Activated CD8-positive, alpha-beta memory T cell treated with anti-CD3 and anti-CD28 coated beads, Interleukin-2, amount 50 U/mL, for 24 hours (primary cell): ENCODE data around the gene PTPRC.

Source experiments
- DNase-seq: peaks from one replicate; pipeline ENCODE4 v3.0.0-alpha.2; 2020; ENCODE audit errors: extremely low read depth

Gene PTPRC

DNA sequence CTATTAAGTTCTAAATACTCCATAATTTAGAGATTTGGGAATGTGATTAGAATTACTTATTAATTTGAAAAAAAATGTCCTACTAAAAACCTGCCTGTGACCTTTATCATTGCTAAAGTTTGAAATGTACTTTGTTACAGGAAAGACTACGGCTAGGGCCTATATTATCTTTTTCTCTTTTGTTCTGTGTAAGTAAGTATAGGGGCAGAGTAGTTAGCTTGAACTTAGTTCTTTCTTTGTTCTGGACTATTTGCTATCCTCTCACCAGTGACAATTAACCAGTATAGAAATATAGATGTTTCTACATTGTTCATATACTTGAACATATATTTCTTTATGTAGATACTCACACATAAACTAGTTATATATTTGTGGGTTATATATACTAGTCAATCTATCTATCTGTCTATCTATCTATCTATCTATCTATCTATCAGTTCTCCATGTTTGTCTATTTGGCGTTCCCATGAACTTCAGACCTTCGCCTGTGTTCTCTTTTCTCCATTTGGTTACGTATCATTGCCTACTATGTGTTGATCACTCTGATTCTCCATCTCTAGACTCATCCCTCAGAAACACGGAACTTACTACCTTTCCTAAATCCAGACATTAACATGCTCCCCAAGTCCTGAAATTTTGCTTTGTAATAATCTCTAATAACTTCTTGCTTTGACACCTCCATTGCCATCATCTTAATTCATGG, 3.3 kb downstream of the PTPRC start:
- no peak for DNase-seq

DNA sequence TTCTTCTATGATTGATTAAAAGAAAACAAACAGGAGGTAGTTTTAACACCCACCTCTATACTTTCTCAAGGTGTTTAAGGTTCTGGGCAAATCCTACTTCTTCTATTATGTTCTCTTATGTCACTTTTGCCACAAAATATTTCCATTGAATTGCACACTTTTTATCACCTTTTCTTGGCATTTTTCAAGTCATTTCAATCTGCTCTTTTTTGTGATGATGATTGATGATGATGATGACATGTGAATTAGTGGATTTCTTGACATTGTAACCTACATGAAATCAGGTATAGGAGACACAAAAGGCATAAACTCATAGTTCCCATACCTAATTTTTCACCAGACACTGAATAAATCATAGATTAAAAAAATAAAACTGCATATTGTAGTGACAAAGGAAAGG, 4.1 kb downstream of the PTPRC start:
- no peak for DNase-seq

DNA sequence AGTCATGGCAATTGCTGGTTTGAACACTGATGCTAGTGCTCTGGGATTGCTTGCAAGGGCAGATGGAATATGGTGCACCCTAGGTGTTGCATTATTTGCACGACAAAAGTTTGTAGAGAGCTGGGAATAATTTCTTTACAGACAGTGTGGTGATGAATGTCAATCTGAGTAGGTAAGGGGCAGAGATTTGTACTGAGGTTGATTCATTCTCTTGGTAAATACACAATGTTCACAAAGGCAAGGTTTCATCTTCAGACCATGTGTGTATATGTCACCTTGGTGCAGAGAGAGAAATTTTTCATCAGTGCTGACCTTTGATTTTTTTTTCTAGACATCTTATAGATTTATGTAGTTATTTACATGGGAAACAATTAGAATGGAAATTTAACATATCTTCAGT, 5.0 kb downstream of the PTPRC start:
- no peak for DNase-seq

DNA sequence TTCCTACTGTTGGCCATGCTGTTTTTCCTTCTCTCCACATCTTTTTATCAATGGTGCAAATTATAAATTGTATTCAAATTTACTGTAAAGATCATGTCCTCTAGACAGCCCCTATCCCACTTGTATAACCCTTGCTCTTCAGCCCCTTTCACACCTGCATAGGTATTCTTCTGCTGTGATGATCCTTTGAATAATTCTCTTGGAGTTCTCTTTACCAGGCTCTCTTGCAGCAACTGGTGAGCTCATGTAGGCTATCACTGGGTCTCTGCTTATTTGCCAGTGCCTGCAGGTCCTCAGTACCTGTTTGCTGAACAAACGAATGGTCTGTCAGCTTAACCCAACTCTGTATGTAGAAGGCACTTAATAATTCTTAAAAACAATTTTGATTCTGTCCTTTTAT, 8.2 kb downstream of the PTPRC start:
- DNase-seq: no peak

DNA sequence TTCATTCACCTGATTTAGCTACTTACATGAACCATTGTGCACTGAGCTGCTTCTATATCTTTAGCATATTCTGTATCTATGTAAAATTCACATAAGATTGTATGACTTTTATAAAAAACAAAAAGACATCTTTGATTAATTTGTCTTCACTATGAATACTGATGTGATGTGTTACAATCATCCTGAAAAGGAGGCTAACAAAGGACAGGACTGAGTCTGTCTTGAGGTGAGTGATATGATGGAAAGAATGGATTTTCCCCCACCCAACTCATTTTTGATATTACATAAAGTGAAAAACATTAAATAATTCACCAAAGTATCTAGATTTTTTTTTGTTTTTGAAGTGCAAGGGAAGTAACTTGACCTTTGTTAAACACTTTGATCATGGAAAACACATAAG, 9.8 kb downstream of the PTPRC start:
- no peak for DNase-seq

DNA sequence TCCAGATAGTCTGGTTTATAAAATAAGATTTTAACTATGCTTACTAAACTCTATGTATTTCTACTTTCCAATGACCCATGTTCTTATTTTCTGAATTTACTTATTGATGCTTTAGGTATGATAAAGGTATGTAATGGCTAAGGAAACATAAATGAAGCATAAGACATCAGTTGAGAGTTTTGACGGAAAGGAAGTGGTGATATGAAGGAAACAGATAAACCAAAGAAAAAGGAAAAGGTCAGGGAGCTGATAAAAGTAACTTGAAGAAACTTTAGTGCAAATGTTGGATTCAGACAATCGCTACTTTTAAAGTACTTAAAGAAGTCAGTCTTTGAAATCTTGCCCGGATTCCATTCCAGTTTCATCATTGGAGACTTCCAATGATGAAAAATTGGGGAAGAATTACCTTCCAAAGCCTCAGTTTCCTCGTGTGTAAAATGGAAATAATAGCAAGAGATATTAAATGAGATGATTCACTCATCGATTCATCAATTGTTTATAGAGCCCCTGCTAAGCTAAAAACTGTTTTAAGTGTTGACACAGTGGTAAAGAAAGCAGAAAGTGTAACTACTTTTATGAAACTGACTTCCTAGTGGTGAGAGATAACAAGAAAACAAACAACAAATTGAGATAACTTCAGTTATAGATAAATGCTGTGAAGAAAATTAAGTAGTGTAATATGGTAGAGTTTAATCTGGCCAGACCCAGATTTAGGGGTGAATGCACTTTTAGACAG, 10.6 kb downstream of the PTPRC start:
- DNase-seq: no peak

DNA sequence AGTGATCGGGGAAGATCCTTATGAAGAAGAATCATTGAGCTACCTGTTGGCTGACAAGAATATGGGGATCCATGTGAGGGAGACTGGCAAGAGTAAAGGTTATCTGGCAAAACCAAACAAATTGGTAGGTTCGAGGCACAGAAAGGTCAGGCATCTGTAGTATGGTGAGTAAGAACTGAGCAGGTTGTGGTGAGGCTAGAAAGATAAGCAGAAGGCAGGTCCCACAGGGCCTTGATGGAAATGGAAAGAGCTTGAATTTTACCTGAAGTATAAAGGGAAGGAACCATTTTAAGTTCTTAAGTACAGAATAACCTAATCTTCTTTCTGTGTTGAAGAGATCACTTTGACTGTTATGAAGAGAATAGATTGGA, 11.1 kb downstream of the PTPRC start:
- no peak for DNase-seq

DNA sequence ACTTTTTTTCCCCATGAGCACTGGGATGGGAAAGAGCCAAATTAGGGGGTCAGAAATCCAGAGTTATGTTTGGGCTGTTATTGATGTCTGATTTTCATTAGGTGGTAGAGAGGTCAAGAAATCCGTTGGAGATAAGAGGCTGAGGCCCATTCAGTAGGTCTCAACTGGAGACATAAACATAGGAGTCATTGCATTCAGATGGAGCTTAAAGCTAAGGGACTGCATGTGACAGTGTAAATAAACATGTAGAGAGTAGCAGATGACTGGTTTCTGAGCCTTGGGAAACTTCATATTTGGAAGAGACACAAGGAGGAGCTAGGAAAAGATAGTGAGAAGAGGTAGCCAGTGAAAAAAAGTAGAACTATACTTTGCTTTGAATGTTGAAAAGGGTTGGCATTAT, 11.7 kb downstream of the PTPRC start:
- DNase-seq: no peak

DNA sequence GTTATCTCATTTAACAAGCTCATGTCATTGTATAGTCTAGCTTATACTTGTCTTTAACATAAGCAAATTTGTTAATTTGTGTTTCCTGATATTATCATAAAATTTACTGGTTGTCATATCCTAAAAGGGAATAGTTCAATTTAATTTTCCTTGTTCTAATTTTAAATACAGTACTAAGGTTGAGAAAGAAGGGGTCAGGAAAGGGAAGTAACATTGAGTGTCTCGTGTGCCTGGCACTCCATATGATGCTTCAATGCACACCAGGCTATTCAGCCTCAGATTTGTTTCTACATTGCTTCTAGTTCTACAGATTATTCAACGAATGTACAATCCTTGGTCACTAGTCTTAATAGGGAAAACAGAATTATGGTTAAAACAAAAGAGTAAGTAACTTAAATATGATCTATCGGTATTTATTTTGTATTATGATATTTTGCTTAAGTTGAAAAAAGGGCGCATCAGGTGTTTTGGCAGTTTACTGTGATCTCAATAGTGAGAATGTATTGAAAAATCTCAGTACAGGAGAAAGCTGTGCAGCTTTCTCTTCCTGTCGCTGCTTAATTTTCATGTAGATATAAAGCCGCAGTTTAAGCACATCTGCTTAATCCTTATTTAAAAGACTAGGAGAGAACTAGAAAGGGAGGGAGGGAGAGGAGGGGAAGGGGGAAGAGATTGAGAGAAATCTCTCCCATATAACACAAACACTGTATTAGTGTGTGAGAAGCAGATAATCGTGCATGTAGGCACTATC, 13.0 kb downstream of the PTPRC start:
- no peak for DNase-seq

DNA sequence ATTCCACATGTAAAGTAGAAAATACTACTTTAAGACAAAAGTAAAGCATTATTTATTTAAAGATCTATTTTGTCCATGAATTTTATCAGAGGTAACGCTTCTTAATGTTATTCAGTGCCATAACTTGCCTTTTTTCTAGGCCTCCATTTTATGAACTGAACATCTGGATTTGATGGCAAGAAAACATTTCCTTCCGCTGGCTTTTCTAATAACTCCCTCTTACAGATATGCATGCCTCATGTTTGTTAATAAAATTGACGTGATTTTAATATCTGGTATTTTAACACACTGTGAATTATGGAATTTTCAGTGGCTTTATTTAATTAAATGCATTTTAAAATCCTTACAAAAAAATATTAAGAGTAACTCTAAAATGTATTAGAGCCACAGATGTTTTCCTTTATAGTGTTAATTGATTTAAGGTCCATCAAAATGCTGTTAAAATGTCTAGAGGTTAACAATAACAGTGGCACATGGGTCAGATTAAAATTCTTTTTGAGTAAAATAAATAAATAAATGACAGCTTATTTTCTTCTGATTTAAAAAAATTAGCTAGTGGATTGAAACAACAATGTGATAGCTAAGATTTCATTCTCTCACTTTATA, 15.1 kb downstream of the PTPRC start:
- no peak for DNase-seq

DNA sequence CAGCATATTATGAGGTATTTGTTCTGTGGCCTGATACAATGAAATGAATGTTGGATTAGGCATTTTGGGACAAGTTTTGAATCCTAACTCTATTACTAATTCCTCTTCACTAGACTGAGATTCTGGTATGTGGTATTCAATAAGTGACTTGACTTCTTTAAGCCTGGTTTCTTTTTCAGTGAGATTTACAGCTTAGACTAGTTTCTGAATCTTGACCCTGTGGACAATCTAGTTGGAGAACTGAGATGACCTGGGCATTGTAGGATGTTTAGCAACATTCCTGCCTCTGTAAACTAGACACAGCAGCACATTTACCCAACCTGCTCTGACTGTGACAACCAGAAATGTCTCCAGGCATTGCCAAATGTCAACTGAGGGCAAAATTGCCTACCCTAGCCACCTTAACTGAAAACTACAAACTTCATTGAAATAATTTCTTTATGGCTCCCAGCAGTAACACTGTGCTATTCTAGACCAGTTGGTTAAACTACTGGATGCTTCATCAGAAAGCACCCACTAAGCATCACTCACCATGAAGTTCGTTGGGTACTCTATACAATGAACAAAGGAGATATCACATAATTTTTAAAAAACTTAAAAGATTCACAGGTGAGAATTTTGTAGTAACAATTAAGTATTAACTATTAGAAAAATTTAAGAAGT, 16.8 kb downstream of the PTPRC start:
- DNase-seq: no peak

DNA sequence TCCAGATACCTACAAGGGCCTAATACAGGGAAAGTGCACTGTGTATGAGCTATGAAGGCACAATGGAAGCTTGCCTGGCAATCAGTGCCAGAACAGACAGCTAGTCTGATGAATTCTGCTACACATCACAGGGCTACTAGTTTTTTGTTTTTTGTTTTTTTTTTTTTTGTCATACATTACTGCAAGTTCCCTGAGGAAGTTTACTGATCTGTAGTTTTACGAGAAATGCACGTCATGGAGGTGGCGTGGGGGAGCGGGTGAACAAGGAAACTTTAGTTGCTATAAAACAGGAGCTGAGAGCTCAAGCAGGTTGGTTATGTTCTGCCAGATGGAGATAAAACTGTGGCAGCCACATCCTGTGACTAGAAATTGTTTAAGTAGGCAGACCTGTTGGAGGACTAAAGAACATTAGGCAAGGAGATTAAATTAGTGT, 17.7 kb downstream of the PTPRC start:
- DNase-seq: peak; percentile 52

DNA sequence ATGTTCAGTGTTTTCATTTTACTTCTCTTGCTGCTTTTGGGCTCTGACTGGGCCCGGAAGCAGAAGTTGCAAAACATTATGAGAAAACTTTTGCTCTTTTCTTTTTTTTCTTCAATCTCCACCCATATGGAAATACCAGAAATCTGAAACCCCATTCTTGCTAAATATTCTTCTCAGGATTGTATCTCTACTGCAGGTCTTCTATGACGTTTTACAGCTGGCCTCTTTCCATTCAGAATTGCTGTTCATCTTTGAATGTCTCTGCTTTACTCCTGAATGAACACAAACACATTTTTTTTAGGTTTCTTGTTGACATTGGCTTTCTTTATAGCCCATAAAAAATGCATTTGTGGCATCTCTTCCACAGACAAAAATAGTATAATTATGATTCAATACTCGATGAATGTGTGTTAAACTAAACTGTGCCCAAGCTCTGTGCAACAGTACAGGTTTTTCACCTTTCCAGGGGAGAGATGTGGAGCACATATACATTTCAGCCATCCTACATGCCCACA, 18.8 kb downstream of the PTPRC start:
- no peak for DNase-seq

DNA sequence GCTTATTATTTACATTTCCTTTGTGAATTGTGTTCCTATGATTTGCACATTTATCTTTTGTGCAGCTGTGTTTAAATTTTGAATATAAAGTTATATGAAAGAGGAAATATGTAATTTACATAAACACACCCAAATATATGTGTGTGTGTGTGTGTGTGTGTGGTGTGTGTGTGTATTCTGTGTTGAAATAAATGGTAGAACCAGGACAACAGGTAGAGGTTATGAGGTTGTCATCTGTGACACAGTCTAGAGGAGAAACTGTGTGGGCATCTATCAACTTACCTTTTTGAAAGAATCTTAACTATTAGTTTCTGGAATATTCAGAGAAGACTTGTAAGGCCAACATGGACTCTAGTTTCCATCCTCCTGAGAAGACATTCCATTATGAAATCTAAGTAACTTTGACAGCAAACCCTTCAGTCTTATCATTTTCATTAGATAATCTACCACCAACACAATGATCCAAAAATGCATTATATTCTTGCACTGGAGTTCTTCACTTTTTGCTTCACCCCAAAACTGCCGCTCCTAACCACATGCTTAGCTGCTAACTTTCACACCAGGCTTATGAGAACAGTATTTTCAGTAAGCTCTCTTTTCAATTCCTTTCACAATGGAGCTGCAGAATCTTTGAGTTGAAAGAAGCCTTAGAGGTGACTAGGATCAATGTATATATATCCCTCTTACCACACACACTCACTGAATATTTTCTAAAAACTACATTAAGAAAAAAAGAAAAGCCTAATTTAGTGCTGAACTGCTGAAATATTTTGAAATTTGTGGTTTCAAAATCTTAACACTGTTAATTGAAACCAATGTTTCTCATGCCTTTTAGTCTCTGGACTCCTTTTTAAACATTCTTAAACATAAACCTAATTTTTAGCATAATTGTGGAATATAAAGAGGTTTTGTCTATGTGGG, 21.8 kb downstream of the PTPRC start:
- DNase-seq: no peak

DNA sequence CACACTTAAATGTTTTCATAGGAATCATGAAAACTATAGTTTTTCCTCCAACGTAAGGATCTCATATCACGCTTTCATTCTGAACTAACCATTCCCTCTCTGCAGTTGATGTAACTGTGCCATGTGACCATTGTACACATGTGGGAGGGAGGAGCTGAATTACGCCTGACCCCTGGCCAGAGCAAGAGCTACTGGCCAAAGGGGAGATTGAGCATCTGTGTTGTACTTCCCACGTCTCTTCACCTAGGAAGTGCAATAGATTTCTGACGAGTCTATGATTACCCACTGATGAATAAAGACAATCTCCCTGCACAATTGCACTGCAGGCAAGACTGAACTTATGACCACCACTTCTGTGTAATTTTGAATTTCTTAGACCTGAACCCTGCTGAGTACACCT, 24.0 kb downstream of the PTPRC start:
- DNase-seq: no peak

DNA sequence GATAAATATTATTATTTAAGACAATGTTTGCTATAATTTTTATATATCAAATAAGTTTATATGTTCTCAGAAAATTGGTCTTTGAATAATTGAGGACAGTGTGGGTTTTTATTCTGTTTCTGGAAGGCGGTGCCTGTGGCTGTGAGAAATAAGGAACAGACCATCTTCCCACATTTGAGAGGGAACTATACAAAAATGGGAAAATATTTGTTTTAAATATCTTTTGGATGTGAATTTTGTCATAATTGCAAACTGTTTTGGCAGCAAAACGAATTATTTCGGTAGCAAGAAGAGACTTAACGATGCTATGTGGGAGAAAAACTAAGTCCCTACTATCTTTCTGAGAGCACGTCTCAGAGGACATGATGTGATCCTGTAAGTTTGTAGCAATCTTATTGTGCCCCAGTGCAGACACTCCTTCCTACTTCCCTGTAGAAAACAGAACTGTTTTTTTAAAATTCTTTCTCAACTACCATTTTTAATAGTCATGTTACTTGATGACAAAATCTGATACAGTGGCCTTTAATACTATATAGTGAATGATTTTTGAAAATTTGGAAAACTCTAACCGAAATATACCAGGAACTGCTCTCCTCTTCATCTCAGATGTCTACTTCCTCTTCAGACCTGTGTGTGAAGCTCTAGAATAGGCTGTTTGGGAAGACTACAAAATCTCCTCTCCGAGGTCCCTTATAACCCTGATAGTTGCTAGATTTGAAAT, 25.4 kb downstream of the PTPRC start:
- no peak for DNase-seq

DNA sequence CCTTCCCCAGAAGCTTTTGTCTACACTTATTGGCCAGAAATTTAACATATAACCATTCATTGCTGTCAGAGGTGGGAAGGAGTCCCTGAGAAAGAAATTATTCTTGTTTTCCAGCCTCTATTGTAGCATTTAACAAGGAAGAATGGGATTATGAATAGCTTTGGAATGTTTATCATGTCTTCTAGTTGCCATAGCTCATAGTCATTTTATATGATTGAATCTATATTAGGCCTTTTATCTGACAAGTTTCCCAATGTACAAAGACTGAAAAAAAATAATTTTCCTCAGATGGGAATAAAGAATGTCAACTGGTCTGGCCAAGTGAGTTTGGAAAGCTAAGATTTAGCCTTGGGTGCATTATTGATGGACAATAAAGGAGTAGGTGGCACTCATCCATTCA, 28.3 kb downstream of the PTPRC start:
- no peak for DNase-seq

DNA sequence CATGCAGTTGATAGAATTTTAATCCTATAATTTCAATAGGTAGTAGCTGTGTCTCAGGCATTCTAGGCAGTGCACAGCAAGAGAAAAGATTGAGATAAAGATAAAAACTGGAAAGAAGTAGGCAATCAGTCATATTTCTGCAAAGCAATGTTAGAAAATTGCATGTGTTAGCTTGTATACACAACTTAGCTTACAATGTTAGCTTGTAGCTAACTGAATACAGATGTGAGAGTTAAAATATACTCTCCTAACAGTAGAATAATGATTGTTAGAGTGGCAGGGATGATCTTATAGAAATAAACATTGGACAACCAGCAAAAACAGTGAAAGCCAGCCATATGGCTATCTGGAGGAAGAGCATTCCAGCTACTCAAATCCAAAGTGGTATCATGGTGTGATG, 29.0 kb downstream of the PTPRC start:
- no peak for DNase-seq

DNA sequence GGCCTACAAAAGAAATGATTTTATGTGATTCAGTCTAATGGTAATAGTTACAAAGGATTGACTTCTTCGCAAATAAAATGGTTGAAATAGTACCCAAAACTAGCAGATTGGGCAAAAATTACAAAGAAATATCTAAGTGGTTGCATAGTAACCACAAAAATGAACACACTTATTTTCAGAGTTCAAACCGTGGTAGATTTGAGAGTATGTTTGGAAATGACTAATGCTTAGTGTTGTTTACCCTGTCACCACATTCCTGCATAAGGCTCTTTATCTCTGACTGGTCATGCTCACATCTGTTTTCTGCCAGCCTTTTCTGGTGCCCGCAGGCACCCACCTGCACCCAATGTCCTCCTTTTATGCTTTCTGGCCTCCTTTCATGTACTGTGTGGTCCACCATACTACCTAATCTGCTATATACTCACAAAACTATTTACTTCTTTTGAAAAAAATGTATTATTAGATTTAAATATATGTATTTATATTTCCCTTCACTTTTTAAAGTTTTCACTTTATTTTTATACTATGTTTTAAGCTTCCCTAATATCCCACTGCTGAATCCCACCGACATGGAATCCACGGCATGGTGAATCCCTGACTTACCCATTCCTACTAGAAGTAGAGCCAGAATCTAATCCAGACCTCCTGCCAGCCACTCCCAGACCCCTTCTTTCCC, 30.3 kb downstream of the PTPRC start:
- DNase-seq: no peak
